ENCODE results near the gene TBL1XR1. TPM values are rescaled to one million over a fixed set of nuclear protein-coding genes. Genes with fewer than 3 reads are reported as not detected.

Gene TBL1XR1
- total RNA-seq, 1 donor from 2014 or later = 153 TPM

GRCh38 chr3:177037241-177037640, 160.0 kb downstream of the TBL1XR1 start:
- H3K27me3 Mint-ChIP-seq (ENCODE audit: low read depth) = no peaks in the 10 kb centered on the region
- DNase-seq (ENCODE audit: low read depth, low spot score) = no peak
- no peaks in the 10 kb centered on the region for H3K9me3 Mint-ChIP-seq
- TF ChIP-seq CTCF (conservative IDR thresholded peaks at IDR 0.05) = no peak
- no peak overlapping the region for H3K4me3 Mint-ChIP-seq
- no peak overlapping the region for H3K27ac Mint-ChIP-seq (ENCODE audit: unreplicated experiment)
- peaks cover 4% of the 10 kb centered on the region for H3K4me1 Mint-ChIP-seq
- peaks cover 31% of the 10 kb centered on the region for H3K36me3 Mint-ChIP-seq (ENCODE audit: low read depth)

- peaks cover 31% of the 10 kb centered on the region for H3K36me3 Mint-ChIP-seq (ENCODE audit: low read depth)
- H3K4me1 Mint-ChIP-seq = peaks cover 4% of the 10 kb centered on the region
- no peak for DNase-seq (ENCODE audit: low read depth, low spot score)
- H3K27me3 Mint-ChIP-seq (ENCODE audit: low read depth) = no peaks in the 10 kb centered on the region
- H3K9me3 Mint-ChIP-seq = no peaks in the 10 kb centered on the region
- TF ChIP-seq CTCF (conservative IDR thresholded peaks at IDR 0.05) = no peak
- H3K27ac Mint-ChIP-seq (ENCODE audit: unreplicated experiment) = peak overlapping the region; percentile 27
- no peak overlapping the region for H3K4me3 Mint-ChIP-seq
These were observed 161.6 kb downstream of the TBL1XR1 start for GRCh38 chr3:177035676-177036075.

GRCh38 chr3:177034832-177035475, 162.3 kb downstream of the TBL1XR1 start:
- no peaks in the 10 kb centered on the region for H3K27me3 Mint-ChIP-seq (ENCODE audit: low read depth)
- H3K9me3 Mint-ChIP-seq = no peaks in the 10 kb centered on the region
- no peak for DNase-seq (ENCODE audit: low read depth, low spot score)
- H3K4me1 Mint-ChIP-seq = peaks cover 4% of the 10 kb centered on the region
- peaks cover 34% of the 10 kb centered on the region for H3K36me3 Mint-ChIP-seq (ENCODE audit: low read depth)
- TF ChIP-seq CTCF (conservative IDR thresholded peaks at IDR 0.05) = no peak
- no peak overlapping the region for H3K27ac Mint-ChIP-seq (ENCODE audit: unreplicated experiment)
- H3K4me3 Mint-ChIP-seq = no peak overlapping the region

GRCh38 chr3:177026505-177027277, 170.6 kb downstream of the TBL1XR1 start:
- no peaks in the 10 kb centered on the region for H3K9me3 Mint-ChIP-seq
- DNase-seq (ENCODE audit: low read depth, low spot score) = no peak
- peaks cover 28% of the 10 kb centered on the region for H3K36me3 Mint-ChIP-seq (ENCODE audit: low read depth)
- H3K27ac Mint-ChIP-seq (ENCODE audit: unreplicated experiment) = no peak overlapping the region
- no peaks in the 10 kb centered on the region for H3K27me3 Mint-ChIP-seq (ENCODE audit: low read depth)
- no peak overlapping the region for H3K4me3 Mint-ChIP-seq
- no peak for TF ChIP-seq CTCF (conservative IDR thresholded peaks at IDR 0.05)
- H3K4me1 Mint-ChIP-seq = no peaks in the 10 kb centered on the region

DNA sequence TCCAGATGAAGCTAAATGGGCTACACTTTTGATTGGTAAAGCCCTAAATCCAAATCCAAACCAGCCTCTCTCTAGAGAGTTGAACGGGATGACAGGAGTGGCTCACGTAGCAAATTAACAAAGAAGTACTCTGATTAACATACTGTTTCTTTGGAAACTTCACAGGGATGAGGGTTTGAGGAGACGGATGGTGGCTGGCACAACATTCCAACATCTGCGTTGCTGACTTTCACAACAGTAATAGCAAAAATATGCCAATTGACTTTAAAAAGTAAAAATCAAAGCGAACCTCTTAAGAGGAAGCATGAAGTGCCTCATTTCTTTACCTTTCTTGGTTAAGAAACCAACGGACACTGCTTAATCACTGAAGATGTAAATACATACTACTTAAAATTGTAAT, 181.4 kb downstream of the TBL1XR1 start:
- Mint-ChIP-seq H3K4me1 (no peaks in the 10 kb centered on the region), H3K9me3 (no peaks in the 10 kb centered on the region), H3K4me3 (no peak overlapping the region), H3K27me3 (ENCODE audit: low read depth) (no peaks in the 10 kb centered on the region), H3K27ac (ENCODE audit: unreplicated experiment) (no peak overlapping the region), H3K36me3 (ENCODE audit: low read depth) (peaks cover 23% of the 10 kb centered on the region)
- DNase-seq (ENCODE audit: low read depth, low spot score) = no peak
- no peak for TF ChIP-seq CTCF (conservative IDR thresholded peaks at IDR 0.05)

Measured in neural crest cell (in vitro differentiated cells).